NT2/D1 (cell line): Measurements from ENCODE around the gene DHX16.

ENCODE experiments used
- SUZ12 ChIP-seq: IDR thresholded peaks from 2 replicates; pipeline ENCODE4 v1.6.1; 2011; ENCODE audit not compliant: insufficient read length, insufficient read depth; ENCODE audit errors: extremely low read depth
- YY1 ChIP-seq: IDR thresholded peaks from 2 replicates; pipeline ENCODE4 v1.6.1; 2011; ENCODE audit not compliant: insufficient read length, insufficient read depth
- ZNF274 ChIP-seq: IDR thresholded peaks from 2 replicates; pipeline ENCODE4 v1.6.1; 2011; ENCODE audit warnings: mild to moderate bottlenecking, low read depth, low read length

DNA sequence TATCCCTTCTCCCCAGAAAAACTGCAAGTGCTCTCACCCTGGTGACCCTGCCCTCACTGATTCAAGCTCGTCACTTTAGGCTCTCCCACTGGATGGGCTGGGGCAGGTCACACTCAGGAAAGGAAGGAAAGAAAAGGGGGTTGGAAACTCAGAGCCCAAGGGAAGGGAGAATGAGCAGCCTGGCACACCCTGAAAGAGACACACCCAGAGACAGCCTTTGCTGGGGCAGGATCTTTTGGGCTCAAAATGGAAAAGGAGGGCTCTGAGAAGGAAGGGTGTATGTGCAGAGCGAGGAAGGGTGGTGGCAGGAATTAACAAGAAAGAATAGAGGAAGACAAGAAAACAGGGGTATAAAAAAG lies 11.2 kb upstream of the DHX16 start:
- TF ChIP-seq ZNF274, result no peak
- no peak for TF ChIP-seq YY1
- no peak for TF ChIP-seq SUZ12
